C4-2B (cell line): ENCODE data around the gene LTO1.

ENCODE experiments used
- ZFX ChIP-seq: fragments of 450-650 bp; IDR thresholded peaks from 2 replicates; pipeline ENCODE4 v1.6.1; 2017
- TF ChIP-seq, protein P1 (sequence below): fragments of 450-650 bp; conservative IDR thresholded peaks from 2 replicates; pipeline ENCODE4 v1.5.1; 2017; ENCODE audit warnings: mild to moderate bottlenecking

DNA sequence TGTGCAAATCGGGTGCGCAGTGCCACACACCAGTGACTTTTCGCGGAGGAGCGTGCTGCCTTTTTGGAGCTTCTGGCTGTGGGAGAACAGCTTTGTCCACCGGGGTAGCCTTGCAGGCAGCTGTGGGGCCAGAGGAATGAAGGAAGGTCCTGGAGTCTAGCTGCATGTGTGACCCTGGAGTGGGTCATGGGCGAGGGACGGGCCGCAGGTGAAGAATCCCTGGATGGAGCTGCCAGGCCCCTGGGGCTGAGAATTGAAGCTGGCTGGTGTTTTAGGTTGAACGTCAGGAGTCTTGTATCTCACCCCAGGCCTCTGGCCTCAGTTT, 25.6 kb downstream of the LTO1 start:
- TF ChIP-seq, protein P1, sequence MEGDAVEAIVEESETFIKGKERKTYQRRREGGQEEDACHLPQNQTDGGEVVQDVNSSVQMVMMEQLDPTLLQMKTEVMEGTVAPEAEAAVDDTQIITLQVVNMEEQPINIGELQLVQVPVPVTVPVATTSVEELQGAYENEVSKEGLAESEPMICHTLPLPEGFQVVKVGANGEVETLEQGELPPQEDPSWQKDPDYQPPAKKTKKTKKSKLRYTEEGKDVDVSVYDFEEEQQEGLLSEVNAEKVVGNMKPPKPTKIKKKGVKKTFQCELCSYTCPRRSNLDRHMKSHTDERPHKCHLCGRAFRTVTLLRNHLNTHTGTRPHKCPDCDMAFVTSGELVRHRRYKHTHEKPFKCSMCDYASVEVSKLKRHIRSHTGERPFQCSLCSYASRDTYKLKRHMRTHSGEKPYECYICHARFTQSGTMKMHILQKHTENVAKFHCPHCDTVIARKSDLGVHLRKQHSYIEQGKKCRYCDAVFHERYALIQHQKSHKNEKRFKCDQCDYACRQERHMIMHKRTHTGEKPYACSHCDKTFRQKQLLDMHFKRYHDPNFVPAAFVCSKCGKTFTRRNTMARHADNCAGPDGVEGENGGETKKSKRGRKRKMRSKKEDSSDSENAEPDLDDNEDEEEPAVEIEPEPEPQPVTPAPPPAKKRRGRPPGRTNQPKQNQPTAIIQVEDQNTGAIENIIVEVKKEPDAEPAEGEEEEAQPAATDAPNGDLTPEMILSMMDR: no peak
- no peak for TF ChIP-seq ZFX
